ENCODE data around the gene BABAM2.

DNA sequence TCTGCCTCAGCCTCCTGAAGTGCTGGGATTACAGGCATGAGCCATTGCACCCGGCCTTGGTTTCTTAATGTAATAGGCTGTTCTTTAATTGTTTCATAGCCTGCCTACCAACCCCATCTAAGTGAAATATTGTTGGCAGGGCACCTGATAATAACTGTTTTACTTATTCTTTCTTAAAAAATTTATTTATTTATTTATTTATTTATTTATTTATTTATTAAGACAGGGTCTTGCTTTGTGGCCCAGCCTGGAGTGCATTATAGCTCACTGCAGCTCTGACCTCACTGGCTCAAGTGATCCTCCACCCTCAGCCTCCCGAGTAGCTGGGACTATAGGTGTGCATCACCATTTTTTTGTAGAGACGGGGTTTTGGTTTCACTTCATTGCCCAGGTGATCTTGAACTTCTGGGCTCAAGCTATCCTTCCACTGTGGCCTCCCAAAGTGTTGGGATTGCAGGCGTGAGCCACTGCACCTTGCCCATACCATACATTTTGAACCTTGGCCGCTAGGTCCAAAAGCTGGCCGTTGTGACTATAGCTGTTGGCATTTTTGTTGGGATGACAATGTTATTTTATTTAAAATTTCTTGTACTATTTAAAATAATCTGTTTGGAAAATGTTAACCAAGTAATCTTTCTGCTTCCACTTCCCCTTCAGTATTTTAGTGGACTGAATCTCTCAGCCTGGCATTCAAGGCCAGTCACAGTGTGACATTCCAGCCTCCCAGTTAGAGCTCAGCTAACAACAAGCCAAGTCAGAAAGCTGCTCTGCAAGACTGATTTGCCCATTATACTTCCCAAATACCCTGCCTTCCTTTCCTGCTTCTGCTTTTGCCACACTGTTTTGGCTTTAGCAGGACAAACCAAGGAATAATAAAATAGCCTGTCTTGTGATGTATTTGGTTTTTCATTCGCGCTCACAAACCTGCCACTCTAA lies 52.4 kb downstream of the BABAM2 start:
- TF ChIP-seq, protein P1, sequence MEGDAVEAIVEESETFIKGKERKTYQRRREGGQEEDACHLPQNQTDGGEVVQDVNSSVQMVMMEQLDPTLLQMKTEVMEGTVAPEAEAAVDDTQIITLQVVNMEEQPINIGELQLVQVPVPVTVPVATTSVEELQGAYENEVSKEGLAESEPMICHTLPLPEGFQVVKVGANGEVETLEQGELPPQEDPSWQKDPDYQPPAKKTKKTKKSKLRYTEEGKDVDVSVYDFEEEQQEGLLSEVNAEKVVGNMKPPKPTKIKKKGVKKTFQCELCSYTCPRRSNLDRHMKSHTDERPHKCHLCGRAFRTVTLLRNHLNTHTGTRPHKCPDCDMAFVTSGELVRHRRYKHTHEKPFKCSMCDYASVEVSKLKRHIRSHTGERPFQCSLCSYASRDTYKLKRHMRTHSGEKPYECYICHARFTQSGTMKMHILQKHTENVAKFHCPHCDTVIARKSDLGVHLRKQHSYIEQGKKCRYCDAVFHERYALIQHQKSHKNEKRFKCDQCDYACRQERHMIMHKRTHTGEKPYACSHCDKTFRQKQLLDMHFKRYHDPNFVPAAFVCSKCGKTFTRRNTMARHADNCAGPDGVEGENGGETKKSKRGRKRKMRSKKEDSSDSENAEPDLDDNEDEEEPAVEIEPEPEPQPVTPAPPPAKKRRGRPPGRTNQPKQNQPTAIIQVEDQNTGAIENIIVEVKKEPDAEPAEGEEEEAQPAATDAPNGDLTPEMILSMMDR (conservative IDR thresholded peaks at IDR 0.05), result no peak
- TF ChIP-seq EZH2 (IDR thresholded peaks at IDR 0.05; ENCODE audit: low read depth), result no peak
